ENCODE data around the gene QKI.
"Not testable (repeated sequence)": the region's sequence is repeated elsewhere in the genome, so short reads cannot be mapped to it uniquely, and the experiment has no call there.

The QKI gene

GRCh38 chr6:163585932-163586437 is 171.5 kb downstream of the QKI start:
- DNase-seq = no peak

DNA sequence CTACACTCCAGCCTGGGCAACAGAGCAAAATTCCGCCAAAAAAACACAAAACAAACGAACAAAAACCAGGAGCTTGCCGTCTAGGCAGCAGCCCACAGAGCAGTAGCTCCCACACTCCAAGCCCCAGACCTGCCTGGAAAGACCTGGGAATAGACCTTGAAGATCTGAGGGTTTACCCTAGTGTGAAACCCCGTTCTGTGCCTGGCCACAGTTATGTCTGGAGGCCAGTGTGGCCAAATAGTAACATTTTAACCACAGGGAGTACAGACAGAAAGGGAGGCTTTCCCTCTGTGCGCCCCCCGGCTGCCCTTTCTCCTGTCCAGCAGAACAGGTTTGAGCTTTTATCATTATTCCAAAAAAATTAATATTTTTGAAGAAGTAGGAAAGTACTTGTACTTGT is 172.4 kb downstream of the QKI start:
- no peak for DNase-seq

DNA sequence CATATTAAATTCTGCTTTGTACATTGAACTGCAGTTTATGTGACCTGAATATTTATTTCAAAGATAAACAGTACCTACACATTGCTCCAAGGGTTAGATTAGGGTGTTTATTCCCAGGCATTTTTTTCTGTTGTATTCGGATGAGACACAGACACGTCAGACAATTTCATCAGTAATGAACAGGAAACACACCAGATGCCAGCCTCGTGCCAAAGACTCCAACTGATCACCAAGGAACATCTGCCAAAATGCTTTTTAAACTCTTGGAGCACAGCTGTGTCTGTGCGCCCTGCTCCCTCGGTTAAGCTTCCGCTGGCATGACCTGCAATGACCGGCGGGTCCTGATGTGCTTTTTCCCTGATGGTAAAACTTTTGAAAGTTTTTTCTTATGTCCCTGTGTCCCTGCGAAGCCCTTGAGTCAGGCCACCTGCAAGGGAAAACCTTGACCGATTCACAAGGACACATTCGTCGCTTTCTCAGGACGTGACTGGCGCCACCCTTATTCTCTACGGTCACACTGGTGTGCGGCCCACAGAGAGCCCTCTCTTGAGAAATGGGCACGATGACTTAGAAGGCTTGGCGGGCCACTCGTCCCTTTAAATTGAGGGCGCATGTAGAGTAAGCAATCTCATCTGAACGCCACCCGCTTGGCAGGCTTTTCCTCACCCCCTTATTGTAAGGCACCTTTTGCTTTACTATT is 173.9 kb downstream of the QKI start:
- DNase-seq = no peak

- DNase-seq = no peak
Measured at GRCh38 chr6:163589387-163589786, 174.9 kb downstream of the QKI start.

DNA sequence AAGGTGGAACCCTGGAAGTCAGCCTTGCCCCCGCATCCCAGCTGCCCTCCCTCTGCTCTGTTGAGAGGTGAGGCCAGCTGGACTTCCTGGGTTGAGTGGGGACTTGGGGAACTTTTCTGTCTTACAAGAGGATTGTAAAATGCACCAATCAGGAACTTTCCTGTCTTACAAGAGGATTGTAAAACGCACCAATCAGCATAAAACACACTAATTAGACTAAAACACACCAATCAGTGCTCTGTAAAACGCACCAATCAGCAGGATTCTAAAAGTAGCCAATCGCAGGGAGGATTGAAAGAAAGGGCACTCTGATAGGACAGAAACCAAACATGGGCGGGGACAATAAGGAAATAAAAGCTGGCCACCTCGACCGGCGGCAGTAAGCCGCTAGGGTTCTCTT is 175.6 kb downstream of the QKI start:
- not testable (repeated sequence) for DNase-seq

GRCh38 chr6:163592872-163593271 is 178.4 kb downstream of the QKI start:
- no peak for DNase-seq

GRCh38 chr6:163596174-163596573 is 181.7 kb downstream of the QKI start:
- DNase-seq = no peak

DNA sequence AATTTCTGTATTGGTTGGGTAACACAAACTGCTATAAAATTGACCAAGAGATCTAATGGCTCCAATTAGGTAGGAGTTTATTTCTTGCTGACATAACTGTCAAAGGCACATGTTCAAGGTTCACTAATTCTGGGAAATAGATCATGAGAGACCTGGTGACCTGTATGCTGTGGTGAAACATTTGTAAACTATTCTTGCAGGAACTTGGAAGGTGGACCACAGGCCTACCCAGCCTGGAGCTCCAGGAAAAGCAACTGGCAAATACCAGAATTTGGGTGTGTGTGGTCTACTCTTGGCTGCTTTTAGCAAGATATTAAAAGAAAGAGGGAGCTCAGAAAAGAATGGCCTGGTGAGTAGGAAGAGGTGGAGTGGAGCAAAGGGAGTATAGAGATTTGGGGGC is 184.6 kb downstream of the QKI start:
- no peak for DNase-seq

GRCh38 chr6:163599684-163600083 is 185.2 kb downstream of the QKI start:
- DNase-seq = no peak

DNA sequence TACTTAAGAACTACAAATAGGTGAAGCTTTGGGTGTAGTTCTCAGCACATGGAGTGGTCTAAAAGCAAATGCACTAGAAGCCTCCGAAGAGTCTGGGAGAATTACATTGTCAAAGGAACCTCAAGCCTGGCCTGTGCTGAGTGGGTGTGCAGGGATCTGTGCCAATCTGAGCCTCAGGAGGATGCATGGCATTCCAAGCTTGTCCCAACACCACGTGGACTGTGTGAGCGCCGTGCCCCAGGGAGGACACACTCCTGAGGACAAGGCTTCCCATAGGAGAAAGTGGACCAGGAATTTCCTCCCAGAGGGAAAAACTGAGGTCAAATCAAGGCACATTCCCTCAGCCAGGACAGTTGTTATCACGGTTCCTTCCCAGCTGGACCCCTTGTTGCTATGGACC is 185.8 kb downstream of the QKI start:
- DNase-seq = no peak

DNA sequence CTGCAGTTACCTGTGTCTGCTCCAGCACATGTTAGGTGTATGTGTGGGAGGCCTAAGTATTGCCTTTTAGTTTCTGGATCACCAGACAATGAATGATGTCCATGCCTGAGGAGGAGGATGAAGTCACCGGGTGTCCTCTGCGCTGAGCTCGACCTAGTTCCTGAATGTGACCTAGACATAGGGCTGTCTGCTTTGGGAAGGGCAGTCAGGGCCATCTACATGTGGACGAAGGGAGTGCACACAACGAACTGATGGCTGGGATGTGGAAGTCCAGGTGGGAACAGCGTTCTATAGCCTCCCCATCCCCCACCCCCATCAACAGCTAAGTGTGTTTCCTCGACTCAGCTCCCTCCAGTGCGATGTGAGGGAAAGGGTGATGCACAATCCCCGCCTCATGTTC is 186.3 kb downstream of the QKI start:
- DNase-seq = no peak

DNA sequence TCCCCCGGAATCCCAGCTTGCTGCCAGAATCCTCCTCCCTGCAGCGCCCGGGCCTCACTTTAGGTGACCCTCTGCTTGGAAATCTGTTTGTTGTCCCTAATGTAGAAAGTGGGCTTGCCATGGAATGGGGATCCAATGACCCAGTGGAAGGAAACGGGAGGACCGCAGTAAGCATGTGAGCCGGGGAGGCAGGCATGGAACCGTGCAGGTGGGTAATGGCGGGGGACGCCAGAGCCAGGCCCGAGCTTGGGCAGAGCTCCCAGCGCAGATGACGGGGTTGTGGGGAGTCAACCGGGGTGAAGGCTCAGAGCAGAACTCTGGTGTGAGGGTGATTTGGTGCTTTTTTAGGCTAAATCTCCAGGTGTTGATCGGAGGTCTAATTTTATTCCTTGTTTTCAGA is 188.3 kb downstream of the QKI start:
- no peak for DNase-seq

- DNase-seq = no peak
Measured at GRCh38 chr6:163603395-163603794, 188.9 kb downstream of the QKI start.

- DNase-seq = no peak
Measured at GRCh38 chr6:163605385-163606097, 191.0 kb downstream of the QKI start.

DNA sequence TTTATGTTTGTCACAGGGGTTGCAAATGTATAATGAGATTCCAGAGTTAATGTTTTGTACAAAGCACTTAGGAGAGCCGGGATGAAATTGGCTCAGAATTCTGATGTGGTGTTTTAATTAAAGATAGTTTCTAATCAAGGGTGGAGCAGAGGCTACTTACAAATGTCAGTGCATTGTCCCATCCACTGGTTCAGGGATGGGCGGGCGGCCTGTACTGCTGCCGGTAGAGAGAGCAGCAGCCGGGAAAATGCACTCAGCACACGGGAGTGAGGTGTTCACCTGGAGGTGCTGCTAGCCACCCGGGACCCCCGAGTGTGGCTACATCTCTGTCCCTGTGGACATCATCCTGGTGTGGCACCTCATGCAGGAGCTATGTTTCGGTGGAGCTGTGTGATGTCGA is 193.3 kb downstream of the QKI start:
- DNase-seq = no peak

- peak in 1 of 5 experiments; percentile 3 for DNase-seq
Measured at GRCh38 chr6:163608204-163608644, 193.7 kb downstream of the QKI start.

DNA sequence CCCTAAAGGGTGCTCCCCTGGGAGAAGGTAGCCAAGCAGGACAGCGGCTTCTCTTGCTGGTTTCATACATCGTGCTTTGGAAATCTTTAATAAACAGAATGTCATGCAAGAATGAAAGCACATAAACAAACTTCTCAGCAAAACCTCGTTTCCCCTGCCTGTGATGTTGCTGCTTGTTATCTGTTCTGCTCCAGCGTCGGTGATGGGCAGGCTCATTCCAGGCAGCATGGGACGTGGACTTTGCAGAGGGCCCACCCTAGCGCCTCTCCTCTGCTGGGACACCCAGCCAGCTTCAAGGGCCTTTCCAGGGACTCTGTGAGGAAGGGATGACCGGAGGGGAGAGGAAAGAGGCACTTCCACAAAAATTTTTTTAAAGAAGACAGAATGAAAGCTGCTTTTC is 197.7 kb downstream of the QKI start:
- no peak for DNase-seq

- no peak for DNase-seq
Measured at GRCh38 chr6:163613025-163613424, 198.5 kb downstream of the QKI start.

GRCh38 chr6:163613668-163614067 is 199.2 kb downstream of the QKI start:
- no peak for DNase-seq

DNA sequence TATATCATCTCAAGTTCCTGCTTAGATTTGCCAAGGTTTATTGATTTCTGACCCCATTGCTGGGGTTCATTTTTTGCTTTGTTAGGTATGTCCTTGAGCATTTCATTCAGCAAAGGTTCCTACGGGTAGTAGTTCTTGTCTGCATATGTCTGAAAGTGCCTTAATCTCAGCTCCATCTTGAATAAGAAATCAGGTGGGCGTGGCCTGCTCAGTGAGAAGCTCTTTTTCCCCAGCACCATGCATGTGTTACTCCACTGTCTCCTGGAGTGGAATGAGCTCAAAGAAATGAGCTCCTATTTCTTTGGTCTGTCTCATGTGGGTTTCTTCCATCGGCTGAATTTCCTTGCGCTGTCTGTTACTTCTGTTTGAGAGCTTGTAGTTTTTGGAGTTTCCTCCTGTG is 201.9 kb downstream of the QKI start:
- no peak for DNase-seq

DNA sequence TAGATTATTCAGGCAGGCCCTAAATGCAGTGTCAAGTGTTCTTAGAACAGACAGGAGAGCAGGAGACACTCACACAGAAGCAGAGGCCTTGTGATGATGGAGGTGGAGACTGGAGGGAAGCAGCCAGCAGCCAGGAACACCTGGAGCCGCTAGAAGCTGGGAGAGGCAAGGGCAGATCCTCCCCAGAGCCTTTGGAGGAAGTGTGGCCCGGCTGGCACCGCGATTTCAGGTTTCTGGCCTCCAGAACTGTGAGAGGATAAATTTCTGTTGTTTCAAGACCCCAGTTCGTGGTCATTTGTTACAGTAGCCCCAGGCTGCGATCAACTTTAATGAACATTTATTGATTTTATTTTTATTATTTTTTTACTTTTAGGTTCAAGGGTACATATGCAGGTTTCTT is 203.0 kb downstream of the QKI start:
- DNase-seq = no peak

GRCh38 chr6:163620101-163620500 is 205.6 kb downstream of the QKI start:
- DNase-seq = no peak

DNA sequence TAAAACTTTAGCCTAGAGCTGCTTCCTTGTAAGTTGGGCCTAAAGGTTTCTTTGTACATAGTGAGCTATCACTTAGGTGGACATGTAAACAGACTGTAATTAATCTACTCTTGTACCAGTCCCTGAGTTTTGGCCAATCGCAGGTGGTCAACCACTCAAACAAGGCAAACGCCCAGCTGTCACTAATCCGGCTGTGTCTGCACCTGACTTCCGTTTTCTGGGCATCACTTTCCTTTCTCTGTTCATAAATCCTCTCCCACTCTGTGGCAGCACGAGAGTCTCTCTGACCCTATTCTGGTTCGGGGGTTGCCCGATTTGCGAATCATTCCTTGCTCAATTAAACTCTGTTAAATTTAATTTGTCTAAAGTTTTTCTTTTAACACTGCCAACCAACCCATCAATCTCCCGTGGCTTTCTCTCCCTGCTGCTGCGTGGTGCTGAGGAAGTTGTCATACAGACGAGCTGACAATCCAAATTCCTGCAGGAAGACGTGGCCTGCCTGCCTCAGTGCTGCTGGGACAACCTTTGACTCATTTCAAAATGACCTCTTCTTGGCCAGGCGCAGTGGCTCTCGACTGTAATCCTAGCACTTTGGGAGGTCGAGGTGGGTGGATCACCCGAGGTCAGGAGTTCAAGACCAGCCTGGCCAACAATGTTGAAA is 206.3 kb downstream of the QKI start:
- DNase-seq = no peak

DNA sequence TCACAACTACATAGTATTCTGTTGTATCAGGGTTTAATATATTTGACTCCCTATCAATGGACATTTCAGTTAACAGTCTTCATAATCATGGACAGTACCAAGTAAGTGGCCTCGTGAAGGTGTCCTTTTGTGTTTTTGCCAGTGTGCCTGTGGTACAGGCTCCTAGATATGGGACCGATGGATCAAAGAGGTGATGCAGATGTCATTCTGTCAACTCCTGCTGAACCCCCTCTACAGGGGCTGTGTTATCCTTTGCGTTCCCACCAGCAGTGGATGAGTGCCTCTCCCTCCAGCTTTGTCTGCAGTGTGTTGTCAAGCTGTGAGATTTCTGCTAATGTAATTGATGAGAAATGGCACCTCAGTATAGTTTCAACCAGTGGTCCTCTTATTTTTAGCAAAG is 210.7 kb downstream of the QKI start:
- no peak for DNase-seq

All from T-helper 2 cell (primary cell).